Prostate gland (tissue), 2 donors: ENCODE data around the gene SMIM22.

Experiments used
- CTCF ChIP-seq, 4 experiments: fragments of 200-600 bp in 2 of 4; fragments of 450-650 bp in 2 of 4; sonication (generic) in 2 of 4; IDR thresholded peaks; 1 replicate in 3 of 4; 2 replicates in 1 of 4; pipeline ENCODE4 v1.5.1; 2016 to 2019; ENCODE audit warnings: antibody characterized with exemption in 4 of 4, mild to moderate bottlenecking in 2 of 4, moderate library complexity in 2 of 4
- POLR2A ChIP-seq: fragments of 450-650 bp; IDR thresholded peaks from one replicate; pipeline ENCODE4 v1.6.1; 2016; ENCODE audit warnings: antibody characterized with exemption, mild to moderate bottlenecking
- POLR2AphosphoS5 ChIP-seq: sonication (generic); formaldehyde crosslinking; IDR thresholded peaks from one replicate; pipeline ENCODE4 v1.6.1; 2017; ENCODE audit warnings: antibody characterized with exemption

DNA sequence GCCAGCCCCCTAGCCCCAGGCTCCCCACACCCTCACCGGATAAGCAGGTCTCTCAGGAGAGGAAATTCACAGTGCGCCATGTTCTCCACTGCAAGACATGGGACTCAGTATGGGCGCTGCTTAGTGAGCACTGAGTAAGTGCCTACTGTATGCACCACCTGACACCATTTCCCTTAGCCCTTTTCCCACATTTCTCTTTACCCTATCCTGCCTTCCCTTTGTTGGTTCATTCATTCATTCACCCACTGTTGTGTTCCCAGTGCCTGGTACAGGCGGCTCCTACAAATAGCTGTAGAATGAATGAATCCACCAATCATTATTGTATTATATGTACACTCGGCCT, 17.1 kb upstream of the SMIM22 start:
- TF ChIP-seq CTCF (IDR thresholded peaks at IDR 0.05): no peak
- no peak for TF ChIP-seq POLR2A
- TF ChIP-seq POLR2AphosphoS5: no peak
